H1 (cell line): ENCODE measurements around the gene ZSCAN25. TPM values are rescaled to one million over a fixed set of nuclear protein-coding genes. Genes with fewer than 3 reads are reported as not detected.

Experiments used
- CTCF ChIA-PET: fragments of 300-600 bp; sonication (Branson Sonifier 250); formaldehyde crosslinking; loops from one replicate; lab custom pipeline; 2021; ENCODE audit not compliant: partially characterized antibody; lab: Charles Lee
- POLR2A ChIA-PET: fragments of 300-600 bp; sonication (Branson Sonifier 250); formaldehyde crosslinking; loops from one replicate; lab custom pipeline; 2021; ENCODE audit warnings: inconsistent platforms; ENCODE audit not compliant: partially characterized antibody; lab: Charles Lee
- DNase-seq, 2 experiments: peaks; one replicate each; pipeline versions ENCODE4 v3.0.0 to v3.0.0-alpha.2; 2010 to 2022; ENCODE audit warnings: low spot score in 2 of 2, low read depth in 1 of 2, mixed read lengths in 1 of 2
- FAIRE-seq: peaks from 2 replicates; lab custom pipeline; 2011; peaks lifted over from hg19 to GRCh38; lab: Jason Lieb, UNC
- H2AFZ ChIP-seq: 2 replicates; pipeline ENCODE4 v1.8.1; 2012; ENCODE audit warnings: low read length, inconsistent platforms
- H2AK5ac ChIP-seq: 2 replicates; pipeline ENCODE4 v1.6.1; 2013; ENCODE audit warnings: low read depth, low read length
- H2BK120ac ChIP-seq: replicated peaks from 2 replicates; pipeline ENCODE3; 2013; ENCODE audit warnings: low read depth, low read length, inconsistent platforms
- H2BK12ac ChIP-seq: 2 replicates; pipeline ENCODE4 v1.6.1; 2013; ENCODE audit warnings: low read depth, low read length
- H2BK15ac ChIP-seq: 2 replicates; pipeline ENCODE4 v1.6.1; 2013; ENCODE audit warnings: low read length
- H2BK20ac ChIP-seq: 2 replicates; pipeline ENCODE4 v1.6.1; 2013; ENCODE audit warnings: low read length
- H2BK5ac ChIP-seq: 2 replicates; pipeline ENCODE4 v1.6.1; 2013; ENCODE audit warnings: low read depth, low read length
- H3K14ac ChIP-seq: 2 replicates; pipeline ENCODE4 v1.6.1; 2013; ENCODE audit warnings: inconsistent platforms; ENCODE audit not compliant: insufficient read length
- H3K18ac ChIP-seq: 2 replicates; pipeline ENCODE4 v1.6.1; 2013; ENCODE audit warnings: low read length; ENCODE audit errors: extremely low read depth
- H3K23ac ChIP-seq: 2 replicates; pipeline ENCODE4 v1.6.1; 2013; ENCODE audit warnings: inconsistent platforms; ENCODE audit not compliant: insufficient read length
- H3K23me2 ChIP-seq: 2 replicates; pipeline ENCODE4 v1.6.1; 2013; ENCODE audit warnings: low read depth, low read length
- H3K27ac ChIP-seq: 2 replicates; pipeline ENCODE4 v1.6.1; 2011; ENCODE audit warnings: low read depth, low read length, inconsistent platforms
- H3K27me3 ChIP-seq, 4 experiments: replicated peaks in 1 of 4; 1 replicate in 1 of 4; 2 replicates in 3 of 4; pipeline versions ENCODE4 v1.6.1 to v1.8.1; 2011 to 2013; ENCODE audit warnings: low read length in 3 of 4, mild to moderate bottlenecking in 3 of 4, inconsistent platforms in 2 of 4, mixed read lengths in 2 of 4, moderate library complexity in 1 of 4; ENCODE audit not compliant: control insufficient read depth in 3 of 4, insufficient read depth in 3 of 4; ENCODE audit errors: extremely low read depth in 1 of 4
- H3K36me3 ChIP-seq, 4 experiments: 2 replicates each; pipeline versions ENCODE4 v1.6.1 to v1.8.1; 2011 to 2013; ENCODE audit warnings: mild to moderate bottlenecking in 4 of 4, low read length in 3 of 4, moderate library complexity in 2 of 4, control low read depth in 1 of 4, inconsistent platforms in 1 of 4; ENCODE audit not compliant: insufficient read depth in 4 of 4, control insufficient read depth in 2 of 4
- H3K4ac ChIP-seq: replicated peaks from 2 replicates; pipeline ENCODE3; 2013; ENCODE audit warnings: low read length, low read depth, mixed read lengths, inconsistent platforms; ENCODE audit not compliant: insufficient read length
- H3K4me1 ChIP-seq, 4 experiments: replicated peaks in 1 of 4; 1 replicate in 1 of 4; 2 replicates in 3 of 4; pipeline versions ENCODE4 v1.6.1 to v1.8.1; 2011 to 2013; ENCODE audit warnings: low read length in 3 of 4, inconsistent platforms in 2 of 4, mixed read lengths in 1 of 4; ENCODE audit not compliant: insufficient read depth in 4 of 4, control insufficient read depth in 3 of 4
- H3K4me2 ChIP-seq, 2 experiments: 2 replicates each; pipeline versions ENCODE4 v1.6.1 to v1.8.1; 2011 to 2013; ENCODE audit warnings: low read depth in 2 of 2, low read length in 2 of 2, control low read depth in 1 of 2, inconsistent platforms in 1 of 2, mild to moderate bottlenecking in 1 of 2; ENCODE audit not compliant: insufficient read depth in 1 of 2
- H3K4me3 ChIP-seq, 4 experiments: fragments of 200-600, 300-600 bp in 1 of 4; sonication (generic), shearing (Covaris generic), sonication (Bioruptor Twin) in 1 of 4; 2 replicates each; pipeline versions ENCODE4 v1.5.1 to v1.8.1; 2011 to 2016; ENCODE audit warnings: low read length in 4 of 4, low read depth in 3 of 4, control low read depth in 2 of 4, inconsistent platforms in 2 of 4, mild to moderate bottlenecking in 2 of 4, mixed read lengths in 1 of 4, moderate library complexity in 1 of 4; ENCODE audit not compliant: insufficient read depth in 2 of 4; ENCODE audit errors: extremely low read depth in 1 of 4
- H3K56ac ChIP-seq: replicated peaks from 2 replicates; pipeline ENCODE3; 2013; ENCODE audit warnings: low read depth, mild to moderate bottlenecking, mixed read lengths, low read length, inconsistent platforms; ENCODE audit not compliant: insufficient read length
- H3K79me1 ChIP-seq: 2 replicates; pipeline ENCODE4 v1.6.1; 2013; ENCODE audit warnings: low read depth, low read length, control low read depth
- H3K79me2 ChIP-seq, 2 experiments: 2 replicates each; pipeline versions ENCODE4 v1.6.1 to v1.8.1; 2012 to 2013; ENCODE audit warnings: low read length in 2 of 2, mild to moderate bottlenecking in 2 of 2, inconsistent platforms in 1 of 2; ENCODE audit not compliant: insufficient read depth in 2 of 2, control insufficient read depth in 1 of 2
- H3K9ac ChIP-seq, 4 experiments: replicated peaks in 1 of 4; 1 replicate in 1 of 4; 2 replicates in 3 of 4; pipeline versions ENCODE4 v1.6.1 to v1.8.1; 2011 to 2013; ENCODE audit warnings: low read depth in 3 of 4, low read length in 3 of 4, control low read depth in 2 of 4, mild to moderate bottlenecking in 2 of 4, moderate library complexity in 2 of 4, inconsistent platforms in 1 of 4; ENCODE audit errors: extremely low read depth in 1 of 4
- H3K9me3 ChIP-seq, 2 experiments: 2 replicates each; pipeline versions ENCODE4 v1.6.1 to v1.8.1; 2012 to 2013; ENCODE audit warnings: mild to moderate bottlenecking in 2 of 2, moderate library complexity in 2 of 2, control low read depth in 1 of 2, inconsistent platforms in 1 of 2, low read depth in 1 of 2, low read length in 1 of 2, mixed read lengths in 1 of 2; ENCODE audit not compliant: insufficient read depth in 2 of 2
- H4K20me1 ChIP-seq, 2 experiments: replicated peaks in 1 of 2; 2 replicates each; pipeline versions ENCODE3 to v1.8.1; 2011 to 2013; ENCODE audit warnings: inconsistent platforms in 2 of 2, low read length in 2 of 2, mild to moderate bottlenecking in 1 of 2; ENCODE audit not compliant: insufficient read depth in 2 of 2, control insufficient read depth in 1 of 2
- H4K5ac ChIP-seq: 2 replicates; pipeline ENCODE4 v1.6.1; 2013; ENCODE audit warnings: low read length, low read depth, mixed read lengths, inconsistent platforms; ENCODE audit not compliant: insufficient read length
- H4K8ac ChIP-seq: 2 replicates; pipeline ENCODE4 v1.8.0; 2013; ENCODE audit warnings: mild to moderate bottlenecking, moderate library complexity, low read length, inconsistent platforms; ENCODE audit not compliant: insufficient read depth; ENCODE audit errors: extremely low read depth
- H4K91ac ChIP-seq: replicated peaks from 2 replicates; pipeline ENCODE3; 2013; ENCODE audit warnings: low read length, mixed read lengths, inconsistent platforms; ENCODE audit not compliant: insufficient read length
- EZH2 ChIP-seq: fragments of 200-600 bp; sonication (generic); IDR thresholded peaks from 2 replicates; pipeline ENCODE4 v1.7.1; 2012; ENCODE audit warnings: low read depth, mild to moderate bottlenecking, moderate library complexity, low read length, inconsistent platforms; ENCODE audit not compliant: severe bottlenecking
- JUND ChIP-seq: IDR thresholded peaks from 2 replicates; pipeline ENCODE4 v1.6.1; 2011; ENCODE audit warnings: mild to moderate bottlenecking, improper control_type of control experiment, low read length
- SIRT6 ChIP-seq: IDR thresholded peaks from one replicate; pipeline ENCODE4 v1.7.1; 2012; ENCODE audit warnings: low read length, inconsistent platforms
- SP1 ChIP-seq: IDR thresholded peaks from 2 replicates; pipeline ENCODE4 v1.6.1; 2011; ENCODE audit warnings: low read depth, low read length
- SUZ12 ChIP-seq: fragments of 200-600 bp; sonication (generic); IDR thresholded peaks from 2 replicates; pipeline ENCODE4 v1.6.1; 2012; ENCODE audit warnings: mild to moderate bottlenecking, inconsistent platforms, low read length, moderate library complexity, mixed read lengths
- YY1 ChIP-seq: IDR thresholded peaks from 2 replicates; pipeline ENCODE4 v1.6.1; 2011; ENCODE audit warnings: low read depth, mild to moderate bottlenecking, low read length
- WGBS, 2 experiments: shearing (Covaris generic) in 1 of 2; methylation state at CpG; one replicate each; pipeline versions ENCODE4 v1.1.6 to v1.1.7; 2013 to 2015; ENCODE audit warnings: low lambda C conversion rate in 2 of 2, mixed read lengths in 2 of 2, inconsistent platforms in 1 of 2, low coverage in 1 of 2, missing lambda C conversion rate in 1 of 2; ENCODE audit not compliant: insufficient replicate concordance in 2 of 2, insufficient coverage in 1 of 2, insufficient read length in 1 of 2; ENCODE audit errors: extremely low coverage in 1 of 2, missing lambda C conversion rate in 1 of 2; 5-methylcytosine and 5-hydroxymethylcytosine counted together
- polyA plus RNA-seq, 7 experiments: library from polyadenylated mRNA; depleted of rRNA in 3 of 7; stranded (reverse) in 5 of 7; unstranded in 2 of 7; fragments of >200 nt in 5 of 7; fragments of 200-250 nt in 2 of 7; gene quantifications; 1 replicate in 5 of 7; 2 replicates in 1 of 7; 4 replicates in 1 of 7; pipeline versions ENCODE4 v1.2.1 to v1.2.3, GENCODE V29; 2011 to 2013; ENCODE audit warnings: missing spikeins in 2 of 7, mixed read lengths in 2 of 7
- total RNA-seq: library from RNA; stranded (reverse); fragmentation: NEBNext Ultra II Directional; extraction: Animal tissue kit (Norgen Biotek cat#: 25700); gene quantifications from 2 replicates; pipeline ENCODE4 v1.2.1, GENCODE V29; 2021

Gene ZSCAN25
- total and polyA plus RNA-seq, 2 of the 8 experiments (the other 6 are each of a cell fraction or from before 2014, with no cell fraction given), result 10.1 to 18.6 TPM

GRCh38 chr7:99666013-99666395 is 49.3 kb downstream of the ZSCAN25 start:
- DNase-seq (no peak), FAIRE-seq (no peak)
- 81% methylated on average over 1 of the region's 1 CpG; no CpG with 5 or more reads in 1 of the 2 experiments for WGBS, 2 experiments
- Histone ChIP-seq H3K4me3 (no peak overlapping the region), H3K4me2 (no peak overlapping the region), H2BK20ac (no peak overlapping the region), H3K9me3 (peaks cover 0 to 4% of the 10 kb centered on the region in 2 experiments; a peak in 1 of 4 replicates), H3K4me1 (no peaks in the 10 kb centered on the region), H3K36me3 (no peaks in the 10 kb centered on the region; a peak in 1 of 8 replicates), H4K5ac (no peak overlapping the region), H3K14ac (no peak overlapping the region), H3K79me1 (no peaks in the 10 kb centered on the region; the same call in 1 of the 2 replicates), H4K8ac (no peak overlapping the region), H3K4ac (no peak overlapping the region), H3K27me3 (no peaks in the 10 kb centered on the region), H3K23ac (no peak overlapping the region), H2BK15ac (no peak overlapping the region), H4K91ac (no peak overlapping the region), H2BK120ac (no peak overlapping the region), H3K79me2 (no peaks in the 10 kb centered on the region), H2AK5ac (no peak overlapping the region), H4K20me1 (peaks cover 0 to 1% of the 10 kb centered on the region in 2 experiments), H3K23me2 (no peaks in the 10 kb centered on the region; the same call in 1 of the 2 replicates), H3K56ac (no peak overlapping the region), H2BK5ac (no peak overlapping the region), H2AFZ (no peak overlapping the region), H2BK12ac (no peak overlapping the region), H3K27ac (no peak overlapping the region), H3K18ac (no peak overlapping the region), H3K9ac (no peak overlapping the region)
- ChIA-PET POLR2A (no interaction called here), CTCF (no interaction called here)
- TF ChIP-seq SP1 (no peak), SUZ12 (no peak), SIRT6 (no peak), YY1 (no peak), EZH2 (no peak), JUND (no peak)
